Measurements from ENCODE around the gene MLLT3.

GRCh38 chr9:20294046-20294750 lies 328.1 kb downstream of the MLLT3 start:
- no peak for TF ChIP-seq EZH2phosphoT487 (IDR thresholded peaks at IDR 0.05; ENCODE audit: low read depth)
- TF ChIP-seq, protein P1, sequence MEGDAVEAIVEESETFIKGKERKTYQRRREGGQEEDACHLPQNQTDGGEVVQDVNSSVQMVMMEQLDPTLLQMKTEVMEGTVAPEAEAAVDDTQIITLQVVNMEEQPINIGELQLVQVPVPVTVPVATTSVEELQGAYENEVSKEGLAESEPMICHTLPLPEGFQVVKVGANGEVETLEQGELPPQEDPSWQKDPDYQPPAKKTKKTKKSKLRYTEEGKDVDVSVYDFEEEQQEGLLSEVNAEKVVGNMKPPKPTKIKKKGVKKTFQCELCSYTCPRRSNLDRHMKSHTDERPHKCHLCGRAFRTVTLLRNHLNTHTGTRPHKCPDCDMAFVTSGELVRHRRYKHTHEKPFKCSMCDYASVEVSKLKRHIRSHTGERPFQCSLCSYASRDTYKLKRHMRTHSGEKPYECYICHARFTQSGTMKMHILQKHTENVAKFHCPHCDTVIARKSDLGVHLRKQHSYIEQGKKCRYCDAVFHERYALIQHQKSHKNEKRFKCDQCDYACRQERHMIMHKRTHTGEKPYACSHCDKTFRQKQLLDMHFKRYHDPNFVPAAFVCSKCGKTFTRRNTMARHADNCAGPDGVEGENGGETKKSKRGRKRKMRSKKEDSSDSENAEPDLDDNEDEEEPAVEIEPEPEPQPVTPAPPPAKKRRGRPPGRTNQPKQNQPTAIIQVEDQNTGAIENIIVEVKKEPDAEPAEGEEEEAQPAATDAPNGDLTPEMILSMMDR (IDR thresholded peaks at IDR 0.05; ENCODE audit: low read depth, low read length), result no peak

Measured in OCI-LY3 (cell line).